Right ventricle myocardium inferior (tissue), 1 donor: ENCODE results near the gene BCAS3. TPM values are rescaled to one million over a fixed set of nuclear protein-coding genes. Genes with fewer than 3 reads are reported as not detected.
A peak's percentile ranks its signal among the peaks of the same experiment; 100 is the strongest.
"Not testable (repeated sequence)": the region's sequence is repeated elsewhere in the genome, so short reads cannot be mapped to it uniquely, and the experiment has no call there.

Experiments used
- ATAC-seq: fragments of 200-7000 bp; cut with Tn5 transposase; one replicate; pipeline ENCODE4 v1.9.1; 2020; ENCODE audit warnings: mild to moderate bottlenecking, moderate library complexity
- DNase-seq: peaks from one replicate; pipeline ENCODE4 v3.0.0; 2021; ENCODE audit errors: missing footprints
- intact Hi-C: fragments of 100-400 bp; cut with DNase I; formaldehyde crosslinking; loops from one replicate; pipeline ENCODE4 v1.11.0; 2022
- total RNA-seq: library from RNA; stranded (reverse); fragmentation: NEBNext Ultra II Directional; extraction: Animal tissue kit (Norgen Biotek cat#: 25700); gene quantifications from one replicate; pipeline ENCODE4 v1.2.1, GENCODE V29; 2021
- donor health status: DM: no; HTN: yes; CAD: no; lungs with severe emphysema.

The BCAS3 gene
- total RNA-seq, 1 donor from 2014 or later, result 13.3 TPM

DNA sequence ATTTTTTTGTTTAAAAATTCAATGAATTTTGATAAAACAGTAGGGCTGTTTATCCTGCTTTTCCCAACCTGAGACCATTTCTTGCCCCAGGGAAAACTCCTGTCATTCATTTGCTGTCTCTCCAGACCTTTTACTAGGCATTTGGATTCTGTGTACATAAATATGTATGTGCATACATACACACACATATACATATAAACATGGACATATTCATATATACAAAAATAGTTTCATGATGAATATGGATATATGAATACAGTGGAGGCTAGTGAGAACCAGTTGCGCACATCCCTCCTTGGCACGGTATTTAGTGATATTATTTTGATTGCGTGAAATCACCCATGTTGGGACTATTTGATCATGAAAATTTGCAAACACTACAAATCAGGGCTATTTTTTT lies 269.9 kb downstream of the BCAS3 start:
- DNase-seq, result no peak
- no peak for ATAC-seq
- intact Hi-C loops, result no loop called here

DNA sequence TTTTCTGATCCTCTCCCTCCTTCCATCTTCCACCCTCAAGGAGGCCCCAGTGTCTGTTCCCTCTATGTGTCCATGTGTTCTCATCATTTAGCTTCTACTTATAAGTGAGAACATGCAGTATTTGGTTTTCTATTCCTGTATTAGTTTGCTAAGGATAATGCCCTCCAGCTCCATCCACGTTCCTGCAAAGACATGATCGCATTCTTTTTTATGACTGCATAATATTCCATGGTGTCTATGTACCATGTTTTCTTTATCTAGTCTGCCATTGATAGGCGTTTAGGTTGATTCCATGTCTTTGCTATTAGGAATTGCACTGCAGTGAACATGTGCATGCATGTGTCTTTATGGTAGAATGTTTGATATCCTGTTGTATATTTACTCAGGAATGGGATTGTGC lies 275.1 kb downstream of the BCAS3 start:
- ATAC-seq, result no peak
- intact Hi-C loops, result no loop called here

DNA sequence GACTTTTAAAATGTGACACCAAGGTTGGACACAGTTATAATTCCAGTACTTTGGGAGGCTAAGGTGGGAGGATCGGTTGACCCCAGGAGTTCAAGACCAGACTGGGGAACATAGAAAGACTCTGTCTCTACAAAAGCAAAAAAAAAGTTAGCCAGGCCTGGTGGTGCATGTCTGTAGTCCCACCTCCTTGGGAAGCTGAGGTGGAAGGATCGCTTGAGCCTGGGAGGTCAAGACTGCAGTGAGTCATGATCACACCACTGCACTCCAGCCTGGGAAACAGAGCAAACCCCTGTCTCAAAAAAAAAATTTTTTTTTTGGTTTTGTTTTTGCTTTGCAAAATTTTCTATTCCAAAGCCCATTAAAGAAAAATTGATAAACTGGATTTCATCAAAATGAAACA lies 281.4 kb downstream of the BCAS3 start:
- intact Hi-C loops, result no loop called here
- DNase-seq, result no peak
- no peak for ATAC-seq

More for the DNA sequence above, 275.1 kb downstream of the BCAS3 start:
- no peak for DNase-seq

DNA sequence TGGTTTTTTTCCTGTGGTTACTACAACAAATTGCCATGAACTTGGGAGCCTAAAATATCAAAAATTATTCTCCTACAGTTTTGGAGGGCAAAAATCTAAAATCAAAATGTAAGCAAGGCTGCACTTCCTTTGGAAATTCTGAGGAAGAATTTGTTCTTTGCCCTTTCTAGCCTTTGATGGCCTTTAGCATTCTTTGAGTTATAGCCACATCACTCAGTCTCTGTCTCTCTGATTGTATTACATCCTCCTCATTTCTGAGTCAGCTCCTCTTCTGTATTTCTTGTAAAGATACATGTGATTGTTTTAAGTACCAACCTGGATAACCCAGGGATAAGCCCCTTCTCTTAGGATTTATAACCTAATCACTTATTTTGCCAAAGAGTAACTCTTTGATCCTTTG lies 282.0 kb downstream of the BCAS3 start:
- intact Hi-C loops, result no loop called here
- DNase-seq (no peak), ATAC-seq (no peak)

DNA sequence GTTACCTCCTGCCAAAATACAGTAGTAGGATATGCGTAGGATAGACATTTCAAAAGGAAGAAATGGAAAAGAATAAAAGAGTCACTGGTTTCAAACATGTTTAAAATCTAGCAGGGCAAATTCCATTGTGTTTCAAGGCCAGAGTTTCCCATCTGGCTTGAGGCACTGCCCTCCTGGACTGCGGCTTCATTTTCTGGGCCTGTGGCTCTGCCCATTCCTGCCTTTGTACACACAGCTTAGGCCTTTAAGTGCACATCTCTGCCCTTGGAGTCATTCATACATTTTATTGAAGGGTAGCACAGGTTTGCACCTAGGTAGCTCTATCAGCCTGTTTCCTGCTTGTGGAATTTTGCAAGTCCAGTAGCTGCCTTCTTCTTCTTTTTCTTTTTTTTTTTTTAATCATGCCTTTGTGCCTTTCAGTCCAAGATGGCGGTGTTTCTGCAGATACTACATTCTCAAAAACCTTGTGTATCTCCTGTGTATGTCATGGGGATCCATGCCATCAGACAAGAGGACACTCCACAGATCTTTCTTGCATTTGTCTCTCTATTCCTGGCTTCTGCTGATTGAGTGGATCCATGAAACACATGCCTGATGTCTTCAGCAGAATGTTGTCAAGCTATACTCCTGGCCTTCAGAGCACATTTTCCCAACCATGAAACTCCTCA lies 282.9 kb downstream of the BCAS3 start:
- no peak for ATAC-seq
- intact Hi-C loops, result no loop called here
- DNase-seq, result no peak

DNA sequence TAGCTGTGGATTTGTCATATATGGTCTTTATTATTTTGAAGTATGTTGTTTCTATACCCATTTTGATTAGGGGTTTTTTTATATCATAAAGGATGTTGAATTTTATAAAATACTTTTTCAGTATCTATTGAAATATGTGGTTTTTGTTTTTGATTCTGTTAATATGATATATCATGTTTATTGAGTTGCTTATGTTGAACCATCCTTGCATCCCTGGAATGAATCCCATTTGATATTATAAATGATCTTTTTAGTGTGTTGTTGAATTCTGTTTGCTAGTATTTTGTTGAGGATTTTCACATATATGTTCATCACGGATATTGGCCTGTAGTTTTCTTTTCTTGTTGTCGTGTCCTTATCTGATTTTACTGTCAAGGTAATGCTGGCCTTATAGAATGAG lies 286.5 kb downstream of the BCAS3 start:
- DNase-seq (no peak), ATAC-seq (no peak)
- intact Hi-C loops, result no loop called here

DNA sequence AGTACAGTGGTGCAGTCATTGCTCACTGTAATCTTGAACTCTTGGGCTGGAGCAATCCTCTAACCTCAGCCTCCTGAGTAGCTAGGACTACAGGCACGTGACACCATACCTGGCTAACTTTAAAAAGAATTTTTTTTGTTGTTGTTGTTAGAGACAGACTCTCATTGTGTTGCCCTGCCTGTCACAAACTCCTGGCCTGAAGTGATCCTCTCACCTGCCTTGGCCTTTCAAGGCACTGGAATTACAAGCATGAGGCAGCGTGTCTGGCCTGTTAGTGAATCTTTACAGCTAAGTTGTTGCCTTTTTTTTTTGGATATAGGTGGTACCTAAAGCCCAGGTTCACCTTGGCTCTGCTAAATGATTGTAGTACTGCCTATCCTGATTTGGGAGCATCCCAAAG lies 290.6 kb downstream of the BCAS3 start:
- DNase-seq, result no peak

DNA sequence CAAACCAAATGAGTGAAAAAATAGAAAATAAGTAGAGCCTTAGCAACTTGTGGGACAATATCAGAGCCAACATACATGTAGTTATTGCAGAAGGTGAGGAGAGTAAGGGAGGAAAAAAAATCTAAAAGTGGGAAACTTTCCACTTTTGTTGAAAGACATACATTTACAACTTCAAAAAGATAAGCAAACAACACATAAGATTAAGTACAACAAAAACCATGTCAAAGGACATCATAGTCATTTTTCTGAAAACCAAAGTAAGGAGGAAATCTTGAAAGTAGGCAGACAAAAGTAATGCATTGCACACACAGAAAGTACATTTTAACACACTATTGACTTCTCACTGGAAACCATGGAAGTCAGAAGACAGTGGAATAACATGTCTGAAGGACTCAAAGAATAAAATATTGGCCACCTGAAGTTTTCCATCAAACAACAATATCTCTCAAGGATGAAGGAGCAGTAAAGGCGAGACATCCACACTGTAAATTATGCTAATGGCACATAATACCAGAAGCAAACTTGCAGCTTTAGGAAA lies 291.9 kb downstream of the BCAS3 start:
- ATAC-seq (no peak), DNase-seq (no peak)
- intact Hi-C loops, result no loop called here

More for the DNA sequence above, 290.6 kb downstream of the BCAS3 start:
- intact Hi-C loops, result no loop called here
- no peak for ATAC-seq

DNA sequence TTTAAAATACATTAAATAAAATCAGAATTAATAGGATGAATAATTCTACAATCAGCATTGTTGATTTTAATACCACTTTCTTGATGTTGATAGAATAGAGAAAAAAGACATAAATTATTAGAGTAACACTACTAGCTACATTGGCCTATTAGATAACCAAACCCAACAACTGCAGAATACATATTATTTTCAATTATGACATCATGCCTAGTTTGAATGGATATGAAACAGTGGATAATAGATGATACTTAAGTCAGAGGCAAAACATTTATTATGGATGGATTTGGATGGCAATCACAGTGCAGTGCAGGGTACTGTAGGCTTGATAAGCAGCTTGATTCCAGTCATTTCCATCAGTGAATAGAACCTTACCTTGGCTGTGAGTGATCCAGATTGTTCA lies 293.1 kb downstream of the BCAS3 start:
- intact Hi-C loops, result no loop called here
- DNase-seq, result no peak
- no peak for ATAC-seq

DNA sequence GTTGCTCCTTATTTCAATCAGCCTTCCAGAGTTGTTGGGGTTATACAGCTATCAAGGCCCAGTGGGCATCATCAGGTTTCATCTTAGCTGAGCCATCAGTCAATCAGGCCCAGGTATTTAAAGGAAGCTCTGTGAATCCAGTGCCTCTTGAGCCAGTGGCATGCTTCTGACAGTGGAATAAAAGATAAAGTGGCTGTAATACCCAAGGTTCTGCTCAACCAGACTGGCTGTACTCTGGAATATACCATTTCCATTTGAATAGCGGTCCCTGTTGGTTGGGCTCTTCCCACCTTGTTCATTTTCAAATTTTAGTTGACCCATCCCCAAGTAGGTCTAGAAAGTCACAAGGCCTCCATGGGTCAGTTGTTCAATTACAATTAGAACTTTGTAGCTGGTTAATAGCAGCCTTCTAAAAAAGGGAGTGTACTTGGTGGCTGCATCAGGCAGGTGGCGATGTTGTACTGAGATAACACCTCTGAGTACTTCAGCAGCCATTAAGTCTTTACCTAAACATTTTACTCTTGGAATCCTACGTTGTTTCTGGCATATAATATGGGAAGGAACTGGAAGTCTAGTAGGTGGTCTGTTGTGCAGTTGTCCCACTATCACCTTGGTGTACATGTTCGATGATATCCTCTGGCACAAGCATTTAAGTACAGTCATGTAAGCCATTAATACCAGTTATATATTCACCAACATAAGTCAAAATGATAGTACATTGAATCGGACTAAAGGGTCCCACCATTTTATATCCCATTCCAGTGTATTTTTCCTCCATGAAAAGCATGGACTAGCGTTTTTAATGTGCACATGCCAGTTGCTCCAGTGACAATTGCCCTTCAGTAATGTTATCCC lies 294.1 kb downstream of the BCAS3 start:
- intact Hi-C loops, result no loop called here
- DNase-seq, result no peak
- ATAC-seq, result peak; percentile 37

DNA sequence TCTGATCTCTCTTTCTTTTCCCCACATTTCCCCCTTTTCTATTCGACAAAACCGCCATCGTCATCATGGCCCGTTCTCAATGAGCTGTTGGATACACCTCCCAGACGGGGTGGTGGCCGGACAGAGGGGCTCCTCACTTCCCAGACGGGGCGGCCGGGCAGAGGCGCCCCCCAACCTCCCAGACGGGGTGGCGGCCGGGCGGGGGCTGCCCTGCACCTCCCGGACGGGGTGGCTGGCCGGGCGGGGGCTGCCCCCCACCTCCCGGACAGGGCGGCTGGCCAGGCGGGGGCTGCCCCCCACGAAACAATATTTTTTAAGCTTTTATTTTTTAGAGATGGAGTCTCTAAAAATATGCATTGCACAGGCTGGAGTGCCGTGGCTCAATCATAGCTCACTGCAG lies 299.2 kb downstream of the BCAS3 start:
- ATAC-seq, intact Hi-C loops, DNase-seq: not testable (repeated sequence)

DNA sequence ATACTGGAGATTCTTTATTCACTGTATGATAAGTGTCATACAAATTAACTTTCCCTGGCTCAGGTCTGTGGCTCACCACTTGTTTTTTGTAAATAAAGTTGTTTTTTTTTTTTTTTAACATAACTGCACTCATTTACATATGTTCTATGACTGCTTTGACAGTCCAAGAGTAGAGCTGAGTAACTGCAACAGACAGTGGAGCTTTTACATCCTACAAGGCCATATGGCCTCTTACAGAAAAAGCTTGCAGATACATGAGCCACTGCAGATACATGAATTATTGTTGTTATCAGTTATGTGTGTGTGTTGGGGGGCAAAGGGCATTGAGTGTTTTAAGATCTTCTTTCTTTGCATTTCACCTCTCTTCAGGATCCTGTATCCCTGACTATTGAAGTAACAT lies 311.7 kb downstream of the BCAS3 start:
- intact Hi-C loops, result no loop called here
- no peak for DNase-seq

DNA sequence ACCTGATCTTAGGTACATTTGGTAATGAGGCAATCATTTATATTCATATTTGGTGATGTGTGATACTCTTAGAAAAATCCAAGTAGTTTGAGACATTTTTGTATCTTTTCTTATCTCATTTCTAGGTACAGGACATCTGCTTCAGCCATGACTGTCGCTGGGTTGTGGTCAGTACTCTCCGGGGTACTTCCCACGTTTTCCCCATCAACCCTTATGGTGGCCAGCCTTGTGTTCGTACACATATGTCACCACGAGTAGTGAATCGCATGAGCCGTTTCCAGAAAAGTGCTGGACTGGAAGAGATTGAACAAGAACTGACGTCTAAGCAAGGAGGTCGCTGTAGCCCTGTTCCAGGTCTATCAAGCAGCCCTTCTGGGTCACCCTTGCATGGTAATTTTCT lies 312.2 kb downstream of the BCAS3 start:
- DNase-seq, result no peak
- no peak for ATAC-seq
- intact Hi-C loops, result no loop called here

More for the DNA sequence above, 311.7 kb downstream of the BCAS3 start:
- no peak for ATAC-seq

DNA sequence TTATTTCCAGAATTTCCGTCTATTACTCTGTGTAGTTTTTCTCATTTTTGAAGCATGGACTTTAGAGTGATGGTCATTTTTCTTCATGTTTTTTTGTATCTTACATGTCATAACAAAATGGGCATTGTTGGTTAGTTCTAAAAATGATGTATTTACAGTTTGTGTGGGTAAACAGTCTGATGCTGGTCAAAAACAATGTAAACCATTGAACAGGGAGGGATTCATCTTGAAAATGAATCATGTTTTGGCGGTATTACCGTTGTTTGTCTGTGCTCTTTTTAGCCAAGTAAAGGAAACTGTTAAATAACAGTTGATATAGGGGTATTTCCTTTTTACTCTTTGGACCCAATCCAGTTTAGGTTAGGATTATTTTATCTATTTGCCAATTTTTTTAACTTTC lies 315.8 kb downstream of the BCAS3 start:
- intact Hi-C loops, result no loop called here
- DNase-seq (no peak), ATAC-seq (no peak)

DNA sequence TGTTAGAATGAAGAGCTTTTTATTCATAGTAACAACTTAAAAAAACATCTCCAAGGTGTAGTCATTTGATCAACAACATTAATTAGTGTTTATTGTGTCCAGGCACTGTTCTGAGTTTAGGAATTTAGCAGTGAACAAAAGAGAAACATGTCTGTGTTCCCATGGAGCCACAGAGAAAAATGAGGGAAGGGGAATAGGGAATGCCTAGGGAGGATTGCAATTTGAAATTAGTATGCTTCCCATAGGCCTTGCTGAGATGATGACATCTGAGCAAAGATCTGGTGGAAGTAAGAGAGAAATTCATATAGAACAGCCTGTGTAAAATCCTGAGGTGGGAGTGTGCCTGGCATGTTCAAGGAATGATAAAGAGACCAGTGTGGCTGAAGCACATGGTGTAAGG lies 318.0 kb downstream of the BCAS3 start:
- DNase-seq, result no peak
- no peak for ATAC-seq
- intact Hi-C loops, result no loop called here

DNA sequence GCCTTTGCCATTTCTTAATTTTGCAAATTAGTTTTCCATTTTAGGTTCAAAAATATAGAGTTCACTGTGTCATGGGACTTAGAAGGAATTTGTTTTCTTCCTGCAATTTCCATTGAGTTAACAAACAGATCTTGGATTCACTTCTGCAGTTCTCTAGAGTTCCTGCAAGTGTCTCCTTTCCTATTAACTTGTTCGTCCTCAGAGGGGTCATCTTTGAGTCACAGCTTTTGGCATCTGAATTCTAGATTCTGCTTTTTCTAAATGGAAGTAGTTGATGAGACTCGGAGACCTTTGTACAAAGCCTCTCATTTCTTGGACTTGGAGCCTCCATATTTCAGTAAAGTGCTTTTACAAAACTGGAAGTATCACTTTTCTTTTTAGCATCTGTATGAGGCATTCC lies 323.3 kb downstream of the BCAS3 start:
- DNase-seq (no peak), ATAC-seq (no peak)
- intact Hi-C loops, result loop anchor here (5.0 kb wide), 2 partner anchors 206 to 411 kb away; no protein-coding TSS in a partner anchor

DNA sequence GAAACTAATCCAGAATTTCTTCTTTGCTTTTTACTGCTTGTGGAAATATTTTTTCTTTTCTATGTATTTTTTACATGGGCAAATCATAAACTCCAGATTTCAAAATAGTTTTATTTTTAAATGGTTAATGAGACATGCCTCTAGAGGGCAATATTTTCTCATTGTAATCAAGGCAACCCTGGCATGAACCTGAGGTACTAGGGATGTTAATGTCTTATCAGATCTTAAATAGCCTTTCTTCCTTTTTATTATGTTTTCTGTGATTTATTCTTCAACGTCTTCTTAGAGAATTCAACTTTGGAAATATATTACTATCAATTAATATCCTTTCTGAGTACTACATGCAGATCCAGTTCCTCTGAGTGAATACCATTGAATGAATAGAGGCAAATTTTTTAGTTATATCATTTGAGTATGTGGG lies 324.7 kb downstream of the BCAS3 start:
- ATAC-seq (no peak), DNase-seq (no peak)
- intact Hi-C loops, result loop anchor here (5.0 kb wide), 2 partner anchors 205 to 410 kb away; no protein-coding TSS in a partner anchor

DNA sequence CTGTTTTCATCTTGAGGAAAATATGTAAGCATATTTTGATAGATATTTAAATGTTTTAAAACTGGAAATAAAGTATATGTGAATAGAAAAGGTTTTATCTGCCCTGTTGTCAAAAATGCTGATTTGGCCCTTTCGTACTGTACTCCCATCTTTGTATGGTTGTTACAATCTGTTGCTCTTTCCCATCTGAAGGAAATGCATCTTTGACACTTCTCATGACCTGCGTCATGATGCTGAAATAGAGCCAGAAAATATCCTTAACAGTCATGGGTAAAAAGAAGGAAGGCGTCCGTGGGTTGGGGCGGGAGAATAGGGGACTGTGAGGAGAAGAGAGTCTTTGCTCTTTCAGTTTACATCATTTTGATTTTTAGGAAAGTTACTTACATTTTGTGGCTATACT lies 327.7 kb downstream of the BCAS3 start:
- intact Hi-C loops, result loop anchor here (5.0 kb wide), 2 partner anchors 137 to 387 kb away; no protein-coding TSS in a partner anchor
- ATAC-seq (peak; percentile 39), DNase-seq (no peak)

DNA sequence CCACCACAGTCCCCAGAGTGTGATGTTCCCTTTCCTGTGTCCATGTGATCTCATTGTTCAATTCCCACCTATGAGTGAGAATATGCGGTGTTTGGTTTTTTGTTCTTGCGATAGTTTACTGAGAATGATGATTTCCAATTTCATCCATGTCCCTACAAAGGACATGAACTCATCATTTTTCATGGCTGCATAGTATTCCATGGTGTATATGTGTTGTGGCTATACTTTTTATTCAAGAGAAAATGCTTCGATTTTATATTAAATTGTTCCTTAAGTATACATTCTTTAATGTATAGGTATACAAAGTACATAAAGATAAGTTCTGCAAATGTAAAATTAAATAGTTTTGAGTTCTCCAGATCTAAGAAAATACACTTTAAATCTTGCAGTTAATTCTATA lies 328.3 kb downstream of the BCAS3 start:
- ATAC-seq, DNase-seq: not testable (repeated sequence)
- intact Hi-C loops, result loop anchor here (5.0 kb wide), 2 partner anchors 136 to 386 kb away; no protein-coding TSS in a partner anchor

DNA sequence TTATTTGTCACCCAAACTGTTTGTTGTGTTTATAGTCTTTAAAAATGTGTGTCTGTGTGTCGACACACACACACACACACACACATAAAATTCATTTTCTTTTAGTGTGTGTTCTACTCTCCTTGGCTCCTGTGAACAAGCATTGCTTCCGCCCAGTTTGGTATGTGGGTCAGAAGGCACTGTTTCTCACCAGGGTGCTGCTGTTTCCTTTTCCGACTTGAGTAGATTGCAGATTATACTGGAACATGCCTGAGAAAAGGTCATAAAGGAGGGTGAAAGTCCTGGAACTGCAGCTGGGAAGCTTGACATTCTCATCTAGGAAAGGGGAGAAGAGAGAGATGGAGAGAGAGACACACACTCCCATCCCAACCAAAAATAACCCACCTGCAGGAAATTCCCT lies 330.3 kb downstream of the BCAS3 start:
- no peak for ATAC-seq
- intact Hi-C loops, result loop anchor here (5.0 kb wide), 2 partner anchors 134 to 384 kb away; no protein-coding TSS in a partner anchor

More for the DNA sequence above, 330.3 kb downstream of the BCAS3 start:
- no peak for DNase-seq
